Activated naive CD4-positive, alpha-beta T cell treated with anti-CD3 and anti-CD28 coated beads, Interleukin-2, amount 10 ng/mL, durations not matched to agents 7 days and 5 days (primary cell): ENCODE data around the gene SHBG.

ENCODE experiments used
- CTCF ChIA-PET: fragments of 350-600 bp; sonication (Branson Sonifier 250); formaldehyde crosslinking; loops from one replicate; lab custom pipeline; 2021; ENCODE audit warnings: antibody characterized with exemption; lab: Charles Lee
- DNase-seq: peaks from one replicate; pipeline ENCODE4 v3.0.0-alpha.2; 2020
- H3K27ac Mint-ChIP-seq: one replicate; pipeline ENCODE4 v1.8.0; 2021; ENCODE audit warnings: mild to moderate bottlenecking, moderate library complexity, mixed read lengths
- H3K27me3 Mint-ChIP-seq: one replicate; pipeline ENCODE4 v1.8.0; 2021; ENCODE audit warnings: mild to moderate bottlenecking, mixed read lengths
- H3K36me3 Mint-ChIP-seq: one replicate; pipeline ENCODE4 v1.8.0; 2021; ENCODE audit warnings: mixed read lengths
- H3K4me1 Mint-ChIP-seq: one replicate; pipeline ENCODE4 v1.8.0; 2021; ENCODE audit warnings: mixed read lengths
- H3K4me3 Mint-ChIP-seq: one replicate; pipeline ENCODE4 v1.8.0; 2021; ENCODE audit warnings: mild to moderate bottlenecking, moderate library complexity, mixed read lengths
- H3K9me3 Mint-ChIP-seq: one replicate; pipeline ENCODE4 v1.8.0; 2021; ENCODE audit warnings: mixed read lengths

The SHBG gene, protein sequence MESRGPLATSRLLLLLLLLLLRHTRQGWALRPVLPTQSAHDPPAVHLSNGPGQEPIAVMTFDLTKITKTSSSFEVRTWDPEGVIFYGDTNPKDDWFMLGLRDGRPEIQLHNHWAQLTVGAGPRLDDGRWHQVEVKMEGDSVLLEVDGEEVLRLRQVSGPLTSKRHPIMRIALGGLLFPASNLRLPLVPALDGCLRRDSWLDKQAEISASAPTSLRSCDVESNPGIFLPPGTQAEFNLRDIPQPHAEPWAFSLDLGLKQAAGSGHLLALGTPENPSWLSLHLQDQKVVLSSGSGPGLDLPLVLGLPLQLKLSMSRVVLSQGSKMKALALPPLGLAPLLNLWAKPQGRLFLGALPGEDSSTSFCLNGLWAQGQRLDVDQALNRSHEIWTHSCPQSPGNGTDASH

DNA sequence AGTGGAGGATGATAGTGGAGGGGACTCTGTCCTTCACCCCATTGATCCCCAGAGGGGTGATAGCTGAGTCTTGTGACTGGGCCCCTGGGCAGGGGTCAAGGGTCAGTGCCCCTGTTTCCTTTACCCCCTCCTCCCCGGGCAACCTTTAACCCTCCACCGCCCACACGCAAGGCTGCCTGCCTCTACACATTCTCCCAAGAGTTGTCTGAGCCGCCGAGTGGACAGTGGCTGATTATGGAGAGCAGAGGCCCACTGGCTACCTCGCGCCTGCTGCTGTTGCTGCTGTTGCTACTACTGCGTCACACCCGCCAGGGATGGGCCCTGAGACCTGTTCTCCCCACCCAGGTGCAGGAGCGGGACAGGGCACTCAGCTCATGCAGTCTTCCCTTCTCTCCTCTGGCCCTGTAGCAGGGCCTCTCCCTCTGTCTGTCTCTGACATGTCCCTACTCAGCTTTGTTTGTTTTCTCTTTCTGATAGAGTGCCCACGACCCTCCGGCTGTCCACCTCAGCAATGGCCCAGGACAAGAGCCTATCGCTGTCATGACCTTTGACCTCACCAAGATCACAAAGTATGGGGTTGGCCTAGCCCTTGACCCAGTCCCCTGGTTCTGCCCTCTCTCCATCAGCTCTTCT is at the start of gene SHBG:
TSS of gene SHBG (plus strand) at position 197 of the 633 bp plus-strand sequence. CDS start at position 235, 38 bp downstream.
- H3K27ac Mint-ChIP-seq, result no peak within 1 kb of the TSS

DNA sequence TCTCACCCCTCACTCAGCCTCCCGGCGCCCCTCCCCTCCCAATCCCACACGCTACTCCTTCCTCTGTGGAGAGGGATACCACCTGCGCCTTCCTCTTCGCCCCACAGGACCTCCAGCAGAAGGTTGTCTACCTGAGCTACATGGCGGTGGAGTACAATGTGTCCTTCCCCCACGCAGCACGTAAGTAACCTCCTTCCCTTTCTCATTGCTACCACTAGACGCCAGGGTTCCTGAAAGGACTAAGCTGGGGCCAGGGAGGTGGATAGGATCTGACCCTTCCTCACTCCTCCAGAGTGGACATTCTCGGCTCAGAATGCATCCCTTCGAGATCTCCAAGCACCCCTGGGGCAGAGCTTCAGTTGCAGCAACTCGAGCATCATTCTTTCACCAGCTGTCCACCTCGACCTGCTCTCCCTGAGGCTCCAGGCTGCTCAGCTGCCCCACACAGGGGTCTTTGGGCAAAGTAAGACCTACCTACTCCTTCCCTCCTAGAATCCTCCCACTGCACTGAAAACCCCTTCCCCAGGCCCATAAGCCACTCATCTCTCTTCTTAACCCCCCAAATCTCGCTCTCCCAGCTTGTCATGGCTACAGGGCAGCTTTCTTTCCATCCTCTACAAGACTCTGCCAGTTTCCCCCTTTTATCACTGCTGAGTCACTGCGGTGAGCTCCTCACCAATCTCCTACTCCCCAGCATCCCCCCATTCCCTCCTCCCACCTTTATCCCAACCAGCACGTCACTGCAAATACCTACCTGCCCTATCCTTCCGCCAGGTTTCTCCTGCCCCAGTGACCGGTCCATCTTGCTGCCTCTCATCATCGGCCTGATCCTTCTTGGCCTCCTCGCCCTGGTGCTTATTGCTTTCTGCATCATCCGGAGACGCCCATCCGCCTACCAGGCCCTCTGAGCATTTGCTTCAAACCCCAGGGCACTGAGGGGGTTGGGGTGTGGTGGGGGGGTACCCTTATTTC is 49.0 kb upstream of the SHBG start:
- no peaks in the 10 kb centered on the region for H3K9me3 Mint-ChIP-seq
- no peak for DNase-seq
- H3K4me1 Mint-ChIP-seq, result peaks cover 90% of the 10 kb centered on the region
- peak overlapping the region; percentile 87 for H3K27ac Mint-ChIP-seq
- H3K4me3 Mint-ChIP-seq, result peak overlapping the region; percentile 11
- peaks cover 63% of the 10 kb centered on the region for H3K36me3 Mint-ChIP-seq
- CTCF ChIA-PET, result interaction anchor here (1.0 to 1.1 kb wide), 2 partner anchors 9 to 92 kb away, joined by 3 to 6 read pairs; partner anchors contain the start of gene SOX15
- no peaks in the 10 kb centered on the region for H3K27me3 Mint-ChIP-seq

More for the DNA sequence above, at the start of gene SHBG:
- no peak for DNase-seq
- no peak within 1 kb of the TSS for H3K4me3 Mint-ChIP-seq
- CTCF ChIA-PET, result interaction anchor here (0.7 to 4.5 kb wide), 4 partner anchors 12 to 332 kb away, joined by 3 to 21 read pairs (median 13); partner anchors contain the start of genes FXR2, TP53 and WRAP53
- H3K27me3 Mint-ChIP-seq, result peaks cover 13% of the 10 kb centered on the region
- peaks cover 4% of the 10 kb centered on the region for H3K36me3 Mint-ChIP-seq
- peaks cover 20% of the 10 kb centered on the region for H3K4me1 Mint-ChIP-seq
- no peaks in the 10 kb centered on the region for H3K9me3 Mint-ChIP-seq

DNA sequence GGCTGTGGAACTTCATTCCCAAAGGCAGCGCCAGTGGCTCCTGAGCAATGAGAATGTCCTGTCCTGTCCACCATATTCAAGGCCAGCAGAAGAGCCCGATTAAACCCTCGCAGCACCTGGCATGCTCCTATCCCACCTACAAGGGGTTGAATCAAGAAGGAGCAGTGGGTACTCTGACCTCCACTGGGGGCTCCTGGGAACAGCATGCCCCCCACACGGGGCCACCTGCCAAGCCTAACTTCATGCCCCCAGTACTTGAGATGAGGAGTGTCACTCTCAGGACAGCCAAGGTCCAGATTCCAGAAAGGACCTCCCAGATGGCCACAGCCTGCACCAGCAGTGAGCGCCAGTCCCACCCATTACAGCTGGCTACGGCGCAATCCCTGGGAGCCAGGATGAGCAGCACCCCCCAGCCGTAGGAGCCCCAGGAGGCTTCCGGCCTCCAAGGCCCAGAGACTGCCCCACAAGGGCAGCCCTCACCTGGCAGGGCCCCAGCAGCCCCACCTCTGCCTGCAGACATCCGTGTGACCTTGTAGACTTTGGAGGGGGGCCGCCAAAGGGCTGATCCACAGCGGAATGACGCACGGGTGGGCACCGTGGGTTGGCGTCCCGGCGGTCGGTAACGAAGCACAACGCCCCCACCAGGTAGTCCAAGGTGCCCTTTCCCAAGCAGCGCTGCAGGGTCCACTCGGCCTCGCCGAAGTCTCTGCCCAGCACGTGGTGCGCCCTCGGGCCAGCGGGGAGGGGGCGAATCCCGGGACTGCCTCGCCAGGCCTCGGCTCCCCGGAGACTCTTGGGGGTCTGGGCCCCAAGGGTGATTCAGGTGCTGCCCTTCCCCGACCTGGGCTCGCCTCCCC is 47.3 kb upstream of the SHBG start:
- no peaks in the 10 kb centered on the region for H3K27me3 Mint-ChIP-seq
- peak overlapping the region; percentile 94 for H3K4me3 Mint-ChIP-seq
- no peak for DNase-seq
- H3K4me1 Mint-ChIP-seq, result peaks cover 78% of the 10 kb centered on the region
- CTCF ChIA-PET, result interaction anchor here (1.3 kb wide), 1 partner anchor 146 kb away, joined by 4 read pairs; no protein-coding TSS in a partner anchor
- H3K9me3 Mint-ChIP-seq, result no peaks in the 10 kb centered on the region
- peak overlapping the region; percentile 99 for H3K27ac Mint-ChIP-seq
- peaks cover 48% of the 10 kb centered on the region for H3K36me3 Mint-ChIP-seq

DNA sequence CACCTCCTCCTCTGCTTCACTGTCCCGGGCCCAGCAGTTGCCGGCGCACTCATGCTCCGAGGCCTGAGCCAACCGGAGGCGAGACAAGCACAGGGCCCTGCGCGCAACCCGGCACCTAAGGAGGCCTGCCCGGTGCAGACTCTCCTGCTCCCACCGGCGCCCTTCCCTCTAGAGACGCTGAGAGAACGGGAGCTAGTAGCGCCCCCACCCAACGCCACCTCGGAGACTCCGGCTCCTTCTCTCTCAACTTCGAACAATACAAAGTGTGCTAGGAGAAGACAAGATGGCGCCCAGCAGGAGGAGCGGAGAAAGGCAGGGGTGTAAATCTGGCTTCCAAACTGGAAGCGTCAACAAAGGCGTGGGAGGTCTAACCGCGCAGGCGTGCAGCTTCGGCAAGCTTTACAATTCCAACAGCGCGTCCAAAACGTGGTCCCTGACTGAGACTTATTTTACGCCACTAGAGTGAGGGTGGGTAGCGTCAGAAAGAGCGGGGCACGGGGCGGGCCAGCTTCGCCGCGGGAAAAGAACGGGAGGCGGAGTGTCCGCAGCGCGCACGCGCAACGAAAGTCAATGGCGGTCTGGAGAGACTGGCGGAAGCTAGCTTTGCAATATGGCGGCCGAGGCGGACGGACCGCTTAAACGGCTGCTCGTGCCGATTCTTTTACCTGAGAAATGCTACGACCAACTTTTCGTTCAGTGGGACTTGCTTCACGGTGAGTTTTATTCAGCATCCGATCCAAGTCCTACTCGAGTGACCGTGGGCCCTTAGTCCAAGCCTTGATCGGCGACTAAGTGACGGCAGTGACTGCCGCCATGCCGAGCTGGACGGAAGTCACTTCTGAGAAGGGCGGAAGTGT is 46.5 kb upstream of the SHBG start, which contains the start of gene MPDU1:
TSS of gene MPDU1 (plus strand) at position 600 of the 857 bp plus-strand sequence. CDS start at position 611, 11 bp downstream.
- peaks cover 46% of the 10 kb centered on the region for H3K36me3 Mint-ChIP-seq
- peak within 1 kb of the TSS; percentile 99 for H3K27ac Mint-ChIP-seq
- DNase-seq, result peak; percentile 96
- CTCF ChIA-PET, result interaction anchor here (0.8 to 1.8 kb wide), 6 partner anchors 11 to 147 kb away, joined by 3 to 10 read pairs (median 4); partner anchors contain the start of genes FXR2, SENP3 and WRAP53
- H3K9me3 Mint-ChIP-seq, result no peaks in the 10 kb centered on the region
- H3K4me1 Mint-ChIP-seq, result peaks cover 71% of the 10 kb centered on the region
- H3K4me3 Mint-ChIP-seq, result peak within 1 kb of the TSS; percentile 94
- no peaks in the 10 kb centered on the region for H3K27me3 Mint-ChIP-seq

DNA sequence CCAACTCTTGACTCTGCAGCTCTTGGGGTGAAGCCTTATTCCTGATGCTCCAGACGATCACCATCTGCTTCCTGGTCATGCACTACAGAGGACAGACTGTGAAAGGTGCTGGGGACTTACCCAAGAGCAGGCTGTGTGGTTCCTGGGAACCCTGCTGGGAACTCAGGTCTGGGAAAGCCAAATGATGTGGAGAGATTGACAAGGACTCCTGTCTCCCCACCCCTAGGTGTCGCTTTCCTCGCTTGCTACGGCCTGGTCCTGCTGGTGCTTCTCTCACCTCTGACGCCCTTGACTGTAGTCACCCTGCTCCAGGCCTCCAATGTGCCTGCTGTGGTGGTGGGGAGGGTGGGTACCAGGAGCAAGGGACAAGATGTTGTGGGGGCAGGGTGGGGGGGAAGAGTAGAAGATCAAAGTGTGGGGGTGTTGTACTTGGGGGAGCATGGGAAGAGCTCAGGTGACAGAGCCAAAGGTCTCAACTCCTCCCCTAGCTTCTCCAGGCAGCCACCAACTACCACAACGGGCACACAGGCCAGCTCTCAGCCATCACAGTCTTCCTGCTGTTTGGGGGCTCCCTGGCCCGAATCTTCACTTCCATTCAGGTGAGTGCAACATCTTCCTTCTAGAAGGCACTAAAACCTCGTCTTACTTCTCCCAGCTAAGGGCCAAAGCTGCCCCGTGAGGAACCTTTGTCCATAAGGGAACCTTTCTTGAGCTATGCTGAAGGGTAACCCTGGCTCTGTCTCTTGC is 43.1 kb upstream of the SHBG start:
- H3K4me3 Mint-ChIP-seq, result no peak overlapping the region
- DNase-seq, result no peak
- CTCF ChIA-PET, result interaction anchor here (0.9 to 2.4 kb wide), 4 partner anchors 9 to 101 kb away, joined by 4 to 13 read pairs (median 9); partner anchors contain the start of genes SENP3, TP53 and WRAP53
- peak overlapping the region; percentile 67 for H3K27ac Mint-ChIP-seq
- peaks cover 38% of the 10 kb centered on the region for H3K4me1 Mint-ChIP-seq
- no peaks in the 10 kb centered on the region for H3K9me3 Mint-ChIP-seq
- H3K27me3 Mint-ChIP-seq, result no peaks in the 10 kb centered on the region
- H3K36me3 Mint-ChIP-seq, result peaks cover 38% of the 10 kb centered on the region

DNA sequence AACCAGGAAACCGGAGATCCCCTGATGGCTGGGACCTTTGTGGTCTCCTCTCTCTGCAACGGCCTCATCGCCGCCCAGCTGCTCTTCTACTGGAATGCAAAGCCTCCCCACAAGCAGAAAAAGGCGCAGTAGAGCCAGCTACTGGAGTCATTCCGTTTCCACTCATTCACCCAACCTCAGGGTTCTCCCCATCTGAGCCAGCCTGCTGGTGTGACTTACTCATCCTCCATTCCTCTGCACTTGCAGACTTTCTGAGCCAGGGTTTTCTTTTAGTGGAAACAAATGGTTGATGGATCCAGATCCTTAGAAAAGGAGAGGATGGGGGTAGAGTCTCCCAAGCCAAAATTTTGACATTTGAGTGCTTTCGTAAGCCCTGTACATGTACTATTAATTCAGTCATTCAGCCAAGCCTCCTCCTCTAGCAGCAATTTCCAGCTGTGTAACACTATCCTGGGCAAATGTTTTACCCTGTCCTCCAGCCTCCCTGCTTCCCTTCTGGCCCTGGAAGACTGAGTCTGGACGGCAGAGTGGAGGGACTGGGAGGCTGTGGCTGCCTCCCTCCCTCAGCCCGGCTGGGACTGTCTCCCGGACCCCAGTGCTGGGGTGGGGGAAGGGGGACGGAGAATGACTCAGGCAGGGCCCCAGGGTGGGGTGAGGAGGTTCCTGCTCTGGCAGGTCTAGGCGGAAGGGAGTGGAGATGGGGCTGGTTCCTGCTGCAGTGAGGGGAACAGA is 42.3 kb upstream of the SHBG start:
- Mint-ChIP-seq H3K36me3 (peaks cover 39% of the 10 kb centered on the region), H3K4me1 (peaks cover 31% of the 10 kb centered on the region), H3K27ac (peak overlapping the region; percentile 67), H3K4me3 (no peak overlapping the region), H3K27me3 (no peaks in the 10 kb centered on the region), H3K9me3 (no peaks in the 10 kb centered on the region)
- no peak for DNase-seq
- CTCF ChIA-PET, result interaction anchor here (0.9 to 2.4 kb wide), 2 partner anchors 13 to 27 kb away, joined by 4 to 10 read pairs; partner anchors contain the start of gene SENP3

DNA sequence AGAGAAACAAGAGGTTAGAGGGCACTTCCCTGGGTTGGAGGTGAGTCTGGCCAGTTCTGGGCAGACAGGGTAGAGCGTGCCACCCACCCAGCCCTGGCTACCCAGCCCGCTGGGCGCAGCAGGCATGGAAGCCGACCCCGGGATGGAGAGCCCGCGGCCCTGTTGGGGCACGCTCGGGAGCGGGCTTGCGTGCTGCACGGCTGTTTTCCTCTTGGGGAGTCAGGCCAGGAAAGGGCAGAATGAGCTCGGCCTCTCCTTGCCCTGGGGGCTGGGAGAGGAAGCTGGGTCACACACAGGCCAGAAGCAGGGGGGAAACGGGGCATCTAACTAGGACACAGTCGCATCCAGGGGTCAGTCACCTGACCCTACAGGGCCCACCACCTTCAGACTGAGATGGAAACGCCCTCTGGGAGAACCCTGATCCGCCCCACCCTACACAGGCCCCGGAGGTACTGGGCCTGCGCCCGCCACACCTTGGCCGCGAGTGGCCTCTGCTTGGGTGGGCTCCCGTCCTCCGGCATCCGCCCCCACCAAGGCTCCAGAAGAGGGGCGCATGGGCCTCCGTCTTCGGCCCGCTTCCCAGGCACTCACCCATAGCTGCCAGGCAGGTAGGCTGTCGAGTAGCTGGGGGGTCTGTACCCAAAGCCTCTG is 41.3 kb upstream of the SHBG start:
- H3K4me3 Mint-ChIP-seq, result no peak overlapping the region
- CTCF ChIA-PET, result interaction anchor here (0.9 to 2.6 kb wide), 13 partner anchors 8 to 233 kb away, joined by 3 to 22 read pairs (median 4); partner anchors contain the start of gene TMEM95
- DNase-seq, result no peak
- H3K36me3 Mint-ChIP-seq, result peaks cover 42% of the 10 kb centered on the region
- no peaks in the 10 kb centered on the region for H3K27me3 Mint-ChIP-seq
- no peak overlapping the region for H3K27ac Mint-ChIP-seq
- H3K4me1 Mint-ChIP-seq, result peaks cover 23% of the 10 kb centered on the region
- H3K9me3 Mint-ChIP-seq, result no peaks in the 10 kb centered on the region

DNA sequence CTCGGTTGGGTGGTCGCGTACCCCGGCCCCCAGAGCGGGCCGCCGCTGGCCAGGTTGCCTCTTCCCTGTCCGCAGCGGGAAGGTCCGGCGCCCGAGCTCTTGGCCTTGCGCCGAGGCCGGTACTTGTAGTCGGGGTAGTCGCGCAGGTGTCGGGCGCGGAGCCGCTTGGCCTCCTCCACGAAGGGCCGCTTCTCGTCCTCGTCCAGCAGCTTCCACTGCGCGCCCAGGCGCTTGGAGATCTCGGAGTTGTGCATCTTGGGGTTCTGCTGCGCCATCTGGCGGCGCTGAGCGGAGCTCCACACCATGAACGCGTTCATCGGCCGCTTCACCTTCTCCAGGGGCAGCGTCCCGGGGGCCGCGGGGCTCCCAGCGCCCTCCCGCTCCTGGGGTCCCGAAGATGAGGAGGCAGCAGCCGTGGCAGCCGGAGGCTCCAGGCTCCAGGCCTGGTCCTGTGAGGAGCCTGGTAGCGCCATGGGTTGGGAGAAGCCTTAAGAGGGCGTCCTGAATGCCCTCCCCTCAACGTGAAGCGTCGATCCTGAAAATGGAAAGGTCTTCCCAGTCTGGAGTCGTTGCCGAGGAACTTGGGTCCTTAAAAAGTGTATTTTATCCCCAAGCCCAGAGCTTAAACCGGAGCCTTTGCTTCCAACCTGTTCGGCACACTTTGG is 40.6 kb upstream of the SHBG start:
- no peak overlapping the region for H3K4me3 Mint-ChIP-seq
- peaks cover 22% of the 10 kb centered on the region for H3K4me1 Mint-ChIP-seq
- H3K27ac Mint-ChIP-seq, result no peak overlapping the region
- CTCF ChIA-PET, result interaction anchor here (0.9 to 2.6 kb wide), 17 partner anchors 9 to 544 kb away, joined by 3 to 22 read pairs (median 4); partner anchors contain the start of genes FXR2 and TMEM95
- peak; percentile 80 for DNase-seq
- H3K9me3 Mint-ChIP-seq, result no peaks in the 10 kb centered on the region
- H3K27me3 Mint-ChIP-seq, result no peaks in the 10 kb centered on the region
- peaks cover 47% of the 10 kb centered on the region for H3K36me3 Mint-ChIP-seq

DNA sequence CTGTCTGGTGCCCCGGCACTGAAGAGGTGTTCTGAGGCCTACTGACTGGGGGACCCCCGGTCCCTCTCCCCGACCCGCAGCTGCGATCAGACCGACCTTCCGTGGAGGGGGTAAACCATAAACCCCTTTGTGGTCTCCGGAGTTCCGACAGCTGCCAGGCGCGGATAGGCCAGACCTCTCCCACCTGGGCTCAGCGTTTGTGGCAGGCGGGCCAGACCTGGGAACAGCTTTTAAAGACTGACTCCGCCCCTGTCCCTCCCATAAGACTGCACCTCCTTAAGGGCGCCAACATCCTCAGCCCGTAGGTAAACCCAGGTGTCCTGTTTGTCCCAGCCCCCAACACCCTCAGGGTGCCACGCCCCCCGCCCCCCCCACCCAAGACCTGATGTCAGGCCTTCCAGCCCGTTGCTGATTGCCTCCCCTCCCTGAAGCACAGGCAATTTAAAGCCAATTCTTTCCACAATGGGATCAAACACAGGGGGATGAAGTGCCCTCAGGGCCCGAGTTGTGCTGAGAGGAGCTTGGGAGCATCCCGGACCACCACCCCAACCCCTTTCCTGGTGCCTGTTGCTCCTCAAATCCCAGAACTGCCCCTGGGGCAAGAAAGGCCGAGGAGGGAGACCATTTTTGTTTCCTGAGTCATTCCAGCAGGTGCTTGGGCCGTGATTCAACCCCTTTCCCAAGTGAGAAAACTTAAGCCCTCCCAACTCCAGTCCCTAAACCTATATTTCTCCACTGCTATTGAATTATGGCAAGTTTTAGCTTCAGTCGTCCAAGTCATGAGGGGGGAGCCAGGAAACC is 39.8 kb upstream of the SHBG start, which contains the start of gene SOX15:
TSS of gene SOX15 (minus strand) at position 204 of the 801 bp plus-strand sequence. CDS start 418 bp downstream, outside the sequence.
- Mint-ChIP-seq H3K36me3 (peaks cover 48% of the 10 kb centered on the region), H3K9me3 (no peaks in the 10 kb centered on the region), H3K4me3 (no peak within 1 kb of the TSS), H3K4me1 (peaks cover 15% of the 10 kb centered on the region), H3K27ac (peak within 1 kb of the TSS; percentile 74), H3K27me3 (no peaks in the 10 kb centered on the region)
- CTCF ChIA-PET, result interaction anchor here (1.0 to 2.6 kb wide), 17 partner anchors 10 to 545 kb away, joined by 3 to 22 read pairs (median 4); partner anchors contain the start of genes FXR2 and TMEM95
- no peak for DNase-seq
